Right atrium auricular region (tissue), 2 donors: ENCODE measurements around the gene MPPED1. TPM values are rescaled to one million over a fixed set of nuclear protein-coding genes. Genes with fewer than 3 reads are reported as not detected.

Source experiments
- DNase-seq: peaks from one replicate; pipeline ENCODE4 v3.0.0-alpha.2; 2019; ENCODE audit warnings: low spot score
- H3K27ac ChIP-seq, 2 donors: fragments of 200-600 bp; sonication (generic); 1 replicate in 1 of 2; 2 replicates in 1 of 2; pipeline ENCODE4 v1.5.1; 2016 to 2019
- H3K27me3 ChIP-seq, 2 donors: fragments of 200-600 bp; sonication (generic); one replicate each; pipeline versions ENCODE4 v1.5.1 to v1.6.0; 2017 to 2019
- H3K36me3 ChIP-seq: fragments of 200-600 bp; sonication (generic); one replicate; pipeline ENCODE4 v1.5.1; 2016
- H3K4me1 ChIP-seq, 2 donors: fragments of 200-600 bp; sonication (generic); one replicate each; pipeline versions ENCODE4 v1.5.1 to v1.6.0; 2017 to 2019
- H3K4me3 ChIP-seq, 2 donors: fragments of 200-600 bp; sonication (generic); 1 replicate in 1 of 2; 2 replicates in 1 of 2; pipeline ENCODE4 v1.5.1; 2017 to 2019; ENCODE audit warnings: mild to moderate bottlenecking in 1 of 2, moderate library complexity in 1 of 2
- H3K9me3 ChIP-seq, 2 donors: fragments of 200-600 bp; sonication (generic); one replicate each; pipeline ENCODE4 v1.5.1; 2019
- total RNA-seq, 2 donors: library from RNA; depleted of rRNA; stranded (reverse); fragments of >200 nt; gene quantifications; one replicate each; pipeline ENCODE4 v1.1.0, GENCODE V29; 2016
- TF ChIP-seq, protein P1 (sequence below), 2 donors: fragments of 200-600 bp; sonication (generic); IDR thresholded peaks; one replicate each; pipeline ENCODE4 v1.5.1; 2019; ENCODE audit warnings: antibody characterized with exemption in 2 of 2

The MPPED1 gene
- total RNA-seq, 2 donors from 2014 or later: not detected

DNA sequence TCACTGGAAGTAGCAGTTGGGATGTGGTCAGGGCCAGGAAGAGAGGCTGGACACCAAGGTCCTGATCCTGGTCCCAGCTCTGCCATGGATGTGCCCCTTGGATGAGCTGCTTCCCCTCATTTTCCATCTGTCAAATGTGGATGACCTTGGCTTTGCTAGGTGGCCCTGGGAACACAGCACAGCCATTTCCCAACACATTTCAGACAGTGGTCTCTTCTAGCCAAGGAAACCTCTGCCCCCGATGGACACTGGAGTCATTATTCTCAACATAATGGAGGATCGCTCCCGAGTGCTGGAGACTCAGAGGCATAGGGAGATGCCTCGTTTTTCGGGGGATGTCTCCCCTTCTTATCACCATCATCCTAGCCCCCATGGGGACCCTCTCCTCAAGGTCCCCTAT, 13.6 kb upstream of the MPPED1 start:
- Histone ChIP-seq H3K9me3 (no peaks in the 10 kb centered on the region), H3K36me3 (no peaks in the 10 kb centered on the region), H3K27ac (no peak overlapping the region), H3K4me3 (no peak overlapping the region), H3K27me3 (no peaks in the 10 kb centered on the region), H3K4me1 (no peaks in the 10 kb centered on the region)
- TF ChIP-seq, protein P1, sequence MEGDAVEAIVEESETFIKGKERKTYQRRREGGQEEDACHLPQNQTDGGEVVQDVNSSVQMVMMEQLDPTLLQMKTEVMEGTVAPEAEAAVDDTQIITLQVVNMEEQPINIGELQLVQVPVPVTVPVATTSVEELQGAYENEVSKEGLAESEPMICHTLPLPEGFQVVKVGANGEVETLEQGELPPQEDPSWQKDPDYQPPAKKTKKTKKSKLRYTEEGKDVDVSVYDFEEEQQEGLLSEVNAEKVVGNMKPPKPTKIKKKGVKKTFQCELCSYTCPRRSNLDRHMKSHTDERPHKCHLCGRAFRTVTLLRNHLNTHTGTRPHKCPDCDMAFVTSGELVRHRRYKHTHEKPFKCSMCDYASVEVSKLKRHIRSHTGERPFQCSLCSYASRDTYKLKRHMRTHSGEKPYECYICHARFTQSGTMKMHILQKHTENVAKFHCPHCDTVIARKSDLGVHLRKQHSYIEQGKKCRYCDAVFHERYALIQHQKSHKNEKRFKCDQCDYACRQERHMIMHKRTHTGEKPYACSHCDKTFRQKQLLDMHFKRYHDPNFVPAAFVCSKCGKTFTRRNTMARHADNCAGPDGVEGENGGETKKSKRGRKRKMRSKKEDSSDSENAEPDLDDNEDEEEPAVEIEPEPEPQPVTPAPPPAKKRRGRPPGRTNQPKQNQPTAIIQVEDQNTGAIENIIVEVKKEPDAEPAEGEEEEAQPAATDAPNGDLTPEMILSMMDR (IDR thresholded peaks at IDR 0.05): no peak
- no peak for DNase-seq

GRCh38 chr22:43398910-43399309, 12.9 kb upstream of the MPPED1 start:
- H3K9me3 ChIP-seq: no peaks in the 10 kb centered on the region
- H3K27ac ChIP-seq: no peak overlapping the region
- no peaks in the 10 kb centered on the region for H3K36me3 ChIP-seq
- TF ChIP-seq, protein P1 (IDR thresholded peaks at IDR 0.05): no peak
- H3K4me3 ChIP-seq: no peak overlapping the region
- no peaks in the 10 kb centered on the region for H3K27me3 ChIP-seq
- H3K4me1 ChIP-seq: no peaks in the 10 kb centered on the region
- no peak for DNase-seq

DNA sequence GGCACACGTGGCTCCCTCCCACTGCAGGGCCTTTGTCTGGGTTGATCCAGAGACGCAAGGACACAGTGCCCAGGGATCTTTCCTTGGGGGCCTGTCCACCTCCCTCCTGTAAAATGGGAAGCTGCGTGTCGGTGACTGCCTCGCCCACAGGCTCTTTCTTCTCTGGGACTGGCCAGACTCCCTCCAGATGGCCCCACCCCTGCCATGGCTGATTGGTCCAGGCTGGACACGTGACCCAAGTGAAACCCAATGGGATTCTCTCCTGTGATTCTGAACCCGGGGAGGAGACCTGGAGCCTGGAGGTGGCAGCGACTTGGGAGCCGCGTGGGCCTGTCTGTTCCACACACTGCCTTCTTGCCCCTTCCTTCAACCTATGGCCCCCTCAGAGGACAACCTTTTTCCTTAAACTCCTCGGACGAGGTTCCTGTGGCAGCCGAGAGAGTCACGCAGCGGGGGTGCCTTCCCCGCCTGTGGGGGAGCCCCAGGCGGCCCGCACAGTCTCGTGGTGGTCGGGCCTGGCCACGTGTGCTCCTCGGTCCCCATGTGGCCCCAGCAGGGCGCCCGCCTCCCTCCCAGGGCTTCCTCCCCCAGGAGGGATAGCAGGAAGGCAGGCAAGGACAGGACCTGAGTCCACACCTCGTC, 12.4 kb upstream of the MPPED1 start:
- H3K27me3 ChIP-seq: no peaks in the 10 kb centered on the region
- no peak overlapping the region for H3K4me3 ChIP-seq
- H3K27ac ChIP-seq: no peak overlapping the region
- no peaks in the 10 kb centered on the region for H3K9me3 ChIP-seq
- no peaks in the 10 kb centered on the region for H3K36me3 ChIP-seq
- no peak for DNase-seq
- no peaks in the 10 kb centered on the region for H3K4me1 ChIP-seq
- TF ChIP-seq, protein P1 (IDR thresholded peaks at IDR 0.05): no peak

DNA sequence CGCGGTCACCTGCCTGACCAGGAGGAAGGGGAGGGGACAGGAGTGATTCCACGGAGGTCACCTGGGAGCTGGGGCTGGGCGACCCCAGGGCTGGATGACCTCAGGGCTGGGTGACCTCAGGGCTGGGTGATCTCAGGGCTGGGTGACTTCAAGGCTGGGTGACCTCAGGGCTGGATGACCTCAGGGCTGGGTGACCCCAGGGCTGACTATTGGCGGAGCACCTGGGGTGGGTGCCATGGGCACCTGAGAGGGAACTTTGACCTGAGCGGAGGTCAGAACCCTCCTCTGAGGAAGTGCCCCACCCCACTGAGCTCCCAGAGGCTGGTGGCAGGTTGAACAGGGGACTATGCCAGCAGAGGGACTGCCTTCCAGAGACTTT, 11.8 kb upstream of the MPPED1 start:
- Histone ChIP-seq H3K4me3 (no peak overlapping the region), H3K27me3 (no peaks in the 10 kb centered on the region), H3K9me3 (no peaks in the 10 kb centered on the region), H3K36me3 (no peaks in the 10 kb centered on the region), H3K4me1 (no peaks in the 10 kb centered on the region), H3K27ac (no peak overlapping the region)
- no peak for DNase-seq
- TF ChIP-seq, protein P1 (IDR thresholded peaks at IDR 0.05): no peak

DNA sequence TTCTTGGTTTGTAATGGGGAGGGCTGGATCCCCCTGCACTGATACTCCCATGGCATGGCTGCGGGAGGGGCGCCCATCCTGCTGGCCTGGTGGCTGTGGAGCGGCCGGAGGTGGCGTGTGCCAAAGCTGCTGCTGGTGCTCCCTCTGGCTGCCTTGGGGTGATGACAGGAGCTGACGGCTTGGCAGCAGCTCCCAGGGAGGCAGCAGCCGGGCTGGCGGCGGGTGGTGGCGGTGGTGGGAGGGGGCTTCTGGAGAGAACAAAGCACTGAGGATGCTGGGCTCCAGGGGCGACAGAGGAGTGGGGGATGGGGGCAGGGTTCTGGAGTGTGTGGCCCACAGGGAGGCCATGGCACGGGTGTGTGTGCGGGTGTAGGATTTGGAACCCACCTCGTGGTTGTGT, 11.4 kb upstream of the MPPED1 start:
- DNase-seq: no peak
- no peaks in the 10 kb centered on the region for H3K36me3 ChIP-seq
- no peak overlapping the region for H3K4me3 ChIP-seq
- no peaks in the 10 kb centered on the region for H3K9me3 ChIP-seq
- H3K27me3 ChIP-seq: no peaks in the 10 kb centered on the region
- no peak overlapping the region for H3K27ac ChIP-seq
- TF ChIP-seq, protein P1 (IDR thresholded peaks at IDR 0.05): peak in 1 of 2 donors; percentile 32
- H3K4me1 ChIP-seq: no peaks in the 10 kb centered on the region

GRCh38 chr22:43401233-43401632, 10.6 kb upstream of the MPPED1 start:
- Histone ChIP-seq H3K36me3 (no peaks in the 10 kb centered on the region), H3K27ac (no peak overlapping the region), H3K9me3 (no peaks in the 10 kb centered on the region), H3K4me3 (no peak overlapping the region), H3K27me3 (no peaks in the 10 kb centered on the region), H3K4me1 (no peaks in the 10 kb centered on the region)
- TF ChIP-seq, protein P1 (IDR thresholded peaks at IDR 0.05): no peak
- DNase-seq: no peak
